Trophoblast cell (in vitro differentiated cells and primary cell): Measurements from ENCODE around the gene RNF39.

Experiments used
- DNase-seq, 2 donors: peaks; one replicate each; pipeline ENCODE4 v3.0.0-alpha.2; 2016
- H2AFZ ChIP-seq: 2 replicates; pipeline ENCODE4 v1.6.1; 2013; ENCODE audit warnings: low read length, moderate library complexity, mild to moderate bottlenecking; ENCODE audit not compliant: insufficient read depth, poor library complexity
- H2AK5ac ChIP-seq: 2 replicates; pipeline ENCODE4 v1.6.1; 2013; ENCODE audit warnings: mild to moderate bottlenecking, low read length
- H2BK120ac ChIP-seq: 2 replicates; pipeline ENCODE4 v1.6.1; 2013; ENCODE audit warnings: low read length, mild to moderate bottlenecking, moderate library complexity; ENCODE audit not compliant: insufficient read depth, poor library complexity
- H2BK12ac ChIP-seq: 2 replicates; pipeline ENCODE4 v1.6.1; 2013; ENCODE audit warnings: mild to moderate bottlenecking, low read length, moderate library complexity
- H2BK5ac ChIP-seq: 2 replicates; pipeline ENCODE4 v1.6.1; 2013; ENCODE audit warnings: low read length, low read depth, moderate library complexity, mild to moderate bottlenecking; ENCODE audit not compliant: poor library complexity
- H3K14ac ChIP-seq: 2 replicates; pipeline ENCODE4 v1.6.1; 2013; ENCODE audit warnings: mild to moderate bottlenecking, low read length
- H3K18ac ChIP-seq: 2 replicates; pipeline ENCODE4 v1.6.1; 2013; ENCODE audit warnings: mild to moderate bottlenecking, low read length
- H3K23ac ChIP-seq: 2 replicates; pipeline ENCODE4 v1.6.1; 2013; ENCODE audit warnings: low read length
- H3K27ac ChIP-seq: 2 replicates; pipeline ENCODE4 v1.5.1; 2013; ENCODE audit warnings: low read depth, mild to moderate bottlenecking, inconsistent platforms, low read length, moderate library complexity
- H3K27me3 ChIP-seq: 2 replicates; pipeline ENCODE4 v1.6.1; 2013; ENCODE audit warnings: inconsistent platforms, mild to moderate bottlenecking, low read length, moderate library complexity; ENCODE audit not compliant: insufficient read depth
- H3K36me3 ChIP-seq, 2 experiments: 1 replicate in 1 of 2; 2 replicates in 1 of 2; pipeline ENCODE4 v1.6.1; 2013; ENCODE audit warnings: low read length in 2 of 2, mild to moderate bottlenecking in 2 of 2, moderate library complexity in 1 of 2; ENCODE audit not compliant: insufficient read depth in 2 of 2, control insufficient read depth in 1 of 2
- H3K4ac ChIP-seq: 2 replicates; pipeline ENCODE4 v1.6.1; 2013; ENCODE audit warnings: low read depth, mild to moderate bottlenecking, low read length, moderate library complexity
- H3K4me1 ChIP-seq, 2 experiments: 1 replicate in 1 of 2; 2 replicates in 1 of 2; pipeline ENCODE4 v1.6.1; 2013; ENCODE audit warnings: low read length in 2 of 2, mild to moderate bottlenecking in 2 of 2, moderate library complexity in 1 of 2; ENCODE audit not compliant: insufficient read depth in 2 of 2, control insufficient read depth in 1 of 2
- H3K4me2 ChIP-seq: 2 replicates; pipeline ENCODE4 v1.6.1; 2013; ENCODE audit warnings: inconsistent platforms, mild to moderate bottlenecking, low read length, moderate library complexity
- H3K4me3 ChIP-seq: 2 replicates; pipeline ENCODE4 v1.5.1; 2013; ENCODE audit warnings: mild to moderate bottlenecking, low read depth, low read length, inconsistent platforms
- H3K79me1 ChIP-seq: one replicate; pipeline ENCODE4 v1.6.1; 2013; ENCODE audit warnings: low read length
- H3K79me2 ChIP-seq: 2 replicates; pipeline ENCODE4 v1.6.1; 2013; ENCODE audit warnings: low read length, mild to moderate bottlenecking; ENCODE audit not compliant: control insufficient read depth, insufficient read depth, poor library complexity
- H3K9ac ChIP-seq: 2 replicates; pipeline ENCODE4 v1.6.1; 2013; ENCODE audit warnings: mild to moderate bottlenecking, low read length
- H3K9me3 ChIP-seq: 2 replicates; pipeline ENCODE4 v1.6.1; 2013; ENCODE audit warnings: low read depth, mild to moderate bottlenecking, control low read depth, inconsistent platforms, low read length; ENCODE audit not compliant: insufficient read depth
- H4K12ac ChIP-seq: 2 replicates; pipeline ENCODE4 v1.6.1; 2013; ENCODE audit warnings: low read depth, mild to moderate bottlenecking, low read length, moderate library complexity
- H4K8ac ChIP-seq: 2 replicates; pipeline ENCODE4 v1.6.1; 2013; ENCODE audit warnings: low read depth, mild to moderate bottlenecking, low read length, moderate library complexity
- H4K91ac ChIP-seq: one replicate; pipeline ENCODE4 v1.6.1; 2013; ENCODE audit warnings: low read depth, mild to moderate bottlenecking, low read length, moderate library complexity
- WGBS: extraction: QIAGEN DNeasy Blood & Tissue Kit; methylation state at CpG from one replicate; pipeline ENCODE4 v1.1.7; 2013; ENCODE audit warnings: missing lambda C conversion rate; ENCODE audit not compliant: insufficient read length, insufficient coverage; ENCODE audit errors: extremely low coverage; 5-methylcytosine and 5-hydroxymethylcytosine counted together

Gene RNF39

DNA sequence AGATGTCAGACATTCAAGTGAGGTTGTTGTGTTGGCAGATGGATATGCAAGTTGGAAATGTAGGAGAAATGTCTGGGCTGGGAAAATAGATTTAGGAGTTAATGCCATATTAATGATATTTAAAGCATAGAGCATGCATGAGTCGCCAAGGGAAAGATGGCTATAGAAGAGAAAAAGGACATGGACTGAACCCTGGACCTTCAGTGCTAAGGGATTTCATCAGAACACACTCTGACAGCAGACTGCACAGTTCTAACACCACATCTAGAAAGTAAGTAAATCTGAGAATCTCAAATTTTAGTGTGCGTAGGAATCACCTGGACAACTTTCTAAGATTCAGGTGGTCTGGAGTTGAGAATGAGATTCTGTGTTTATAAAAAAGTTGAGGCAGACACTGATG is 31.8 kb downstream of the RNF39 start:
- DNase-seq = no peak
- H3K14ac ChIP-seq = no peak overlapping the region
- H2BK12ac ChIP-seq = no peak overlapping the region
- H3K9me3 ChIP-seq = no peaks in the 10 kb centered on the region
- no peaks in the 10 kb centered on the region for H3K79me1 ChIP-seq
- no peaks in the 10 kb centered on the region for H3K27me3 ChIP-seq
- no peak overlapping the region for H2AFZ ChIP-seq
- H3K9ac ChIP-seq = no peak overlapping the region
- WGBS = no CpG with 5 or more reads among the region's 2 CpGs
- no peak overlapping the region for H3K4me3 ChIP-seq
- peaks cover 0 to 3% of the 10 kb centered on the region in 2 experiments for H3K4me1 ChIP-seq
- H3K23ac ChIP-seq = no peak overlapping the region
- H2BK120ac ChIP-seq = no peak overlapping the region
- H4K8ac ChIP-seq = no peak overlapping the region
- no peak overlapping the region for H4K12ac ChIP-seq
- no peak overlapping the region for H3K4me2 ChIP-seq
- no peak overlapping the region for H3K27ac ChIP-seq
- H4K91ac ChIP-seq = no peak overlapping the region
- H2BK5ac ChIP-seq = no peak overlapping the region
- H2AK5ac ChIP-seq = no peak overlapping the region
- H3K36me3 ChIP-seq = no peaks in the 10 kb centered on the region
- no peak overlapping the region for H3K4ac ChIP-seq
- no peaks in the 10 kb centered on the region for H3K79me2 ChIP-seq
- H3K18ac ChIP-seq = no peak overlapping the region

DNA sequence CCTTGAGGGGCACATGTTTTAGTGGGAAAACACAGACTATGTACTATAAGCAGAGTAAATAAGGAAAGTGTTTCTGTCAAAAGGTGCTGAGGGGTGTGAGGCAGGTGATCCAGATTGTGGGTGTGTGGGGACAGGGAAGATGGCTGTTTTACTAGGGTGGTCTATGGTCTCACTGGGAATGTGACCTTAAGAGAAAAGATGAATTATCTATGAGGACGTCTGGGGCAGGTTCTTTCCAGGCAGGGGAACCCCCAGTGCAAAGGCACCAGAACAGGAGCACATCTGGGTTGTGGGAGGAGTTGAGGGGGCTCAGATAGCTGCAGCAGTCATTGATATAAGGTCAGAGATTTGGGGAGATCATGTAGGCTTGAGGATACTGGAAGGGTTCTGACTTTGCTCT is 32.7 kb downstream of the RNF39 start:
- Histone ChIP-seq H3K4me3 (no peak overlapping the region), H3K36me3 (no peaks in the 10 kb centered on the region), H4K91ac (no peak overlapping the region), H2BK5ac (no peak overlapping the region), H3K27me3 (no peaks in the 10 kb centered on the region), H4K12ac (no peak overlapping the region), H3K4ac (no peak overlapping the region), H3K23ac (no peak overlapping the region), H3K9ac (no peak overlapping the region), H3K27ac (no peak overlapping the region), H4K8ac (no peak overlapping the region), H3K18ac (no peak overlapping the region), H3K79me2 (no peaks in the 10 kb centered on the region), H3K9me3 (no peaks in the 10 kb centered on the region), H3K4me2 (no peak overlapping the region), H2BK12ac (no peak overlapping the region), H2AFZ (no peak overlapping the region), H3K4me1 (peaks cover 0 to 3% of the 10 kb centered on the region in 2 experiments), H3K79me1 (no peaks in the 10 kb centered on the region), H2BK120ac (no peak overlapping the region), H2AK5ac (no peak overlapping the region), H3K14ac (no peak overlapping the region)
- WGBS = no CpG with 5 or more reads among the region's 1 CpG
- DNase-seq = no peak

DNA sequence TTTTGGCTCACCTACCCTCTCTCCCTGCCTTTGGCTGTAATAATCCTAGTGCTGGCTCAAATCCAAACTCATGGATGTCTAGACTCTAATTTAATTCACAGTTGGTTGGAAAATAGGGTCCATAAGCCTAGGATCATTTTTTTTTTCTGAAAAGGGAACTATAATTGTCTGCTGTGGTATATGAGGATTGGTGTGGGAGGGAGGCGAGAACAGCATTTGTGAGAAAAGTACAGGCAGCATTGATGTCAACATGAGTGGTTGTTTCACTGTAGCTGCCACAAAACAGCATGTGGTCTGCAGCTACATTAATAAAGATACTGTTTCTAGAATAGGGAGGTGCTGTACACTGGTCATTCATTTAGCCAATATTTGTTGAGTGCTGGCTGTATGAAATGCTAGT is 33.1 kb downstream of the RNF39 start:
- no peak overlapping the region for H3K23ac ChIP-seq
- no peak for DNase-seq
- H3K14ac ChIP-seq = no peak overlapping the region
- no peak overlapping the region for H2AFZ ChIP-seq
- H4K8ac ChIP-seq = no peak overlapping the region
- no CpG with 5 or more reads among the region's 1 CpG for WGBS
- no peaks in the 10 kb centered on the region for H3K27me3 ChIP-seq
- H3K79me2 ChIP-seq = no peaks in the 10 kb centered on the region
- H4K12ac ChIP-seq = no peak overlapping the region
- H2AK5ac ChIP-seq = no peak overlapping the region
- no peaks in the 10 kb centered on the region for H3K36me3 ChIP-seq
- no peaks in the 10 kb centered on the region for H3K9me3 ChIP-seq
- no peak overlapping the region for H2BK5ac ChIP-seq
- no peak overlapping the region for H3K9ac ChIP-seq
- H3K4me1 ChIP-seq = peaks cover 0 to 3% of the 10 kb centered on the region in 2 experiments
- H3K4me2 ChIP-seq = no peak overlapping the region
- no peak overlapping the region for H3K4ac ChIP-seq
- no peak overlapping the region for H3K18ac ChIP-seq
- no peaks in the 10 kb centered on the region for H3K79me1 ChIP-seq
- no peak overlapping the region for H3K4me3 ChIP-seq
- no peak overlapping the region for H4K91ac ChIP-seq
- no peak overlapping the region for H2BK120ac ChIP-seq
- no peak overlapping the region for H2BK12ac ChIP-seq
- H3K27ac ChIP-seq = no peak overlapping the region

DNA sequence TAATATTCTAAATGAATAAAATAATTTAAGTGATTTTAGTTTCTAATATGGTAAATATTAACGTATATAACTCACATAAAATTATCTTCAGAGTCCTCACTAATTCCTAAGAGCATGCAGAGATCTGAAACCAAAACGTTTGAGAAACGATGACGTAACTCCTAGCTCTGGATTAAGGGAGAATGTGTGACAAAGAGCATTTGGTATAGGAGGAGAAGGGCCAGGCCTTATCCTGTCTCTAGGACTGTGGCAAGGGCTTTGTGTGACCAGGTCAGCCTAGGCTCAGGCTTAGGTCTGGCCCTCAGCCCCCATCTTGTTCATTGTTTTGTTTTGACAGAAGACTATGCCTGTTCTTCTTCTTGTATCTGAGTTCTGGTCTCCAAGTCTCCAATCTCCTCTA is 33.7 kb downstream of the RNF39 start:
- H4K91ac ChIP-seq = no peak overlapping the region
- H4K8ac ChIP-seq = no peak overlapping the region
- no peak overlapping the region for H3K4ac ChIP-seq
- H2AK5ac ChIP-seq = no peak overlapping the region
- H2AFZ ChIP-seq = no peak overlapping the region
- peaks cover 0 to 3% of the 10 kb centered on the region in 2 experiments for H3K4me1 ChIP-seq
- no peak overlapping the region for H3K14ac ChIP-seq
- H3K23ac ChIP-seq = no peak overlapping the region
- no peak overlapping the region for H3K4me2 ChIP-seq
- H3K9ac ChIP-seq = no peak overlapping the region
- H4K12ac ChIP-seq = no peak overlapping the region
- no peaks in the 10 kb centered on the region for H3K36me3 ChIP-seq
- H2BK12ac ChIP-seq = no peak overlapping the region
- no peak overlapping the region for H3K27ac ChIP-seq
- H3K79me1 ChIP-seq = no peaks in the 10 kb centered on the region
- no peak overlapping the region for H3K18ac ChIP-seq
- no peaks in the 10 kb centered on the region for H3K27me3 ChIP-seq
- no peak overlapping the region for H2BK5ac ChIP-seq
- H3K4me3 ChIP-seq = no peak overlapping the region
- no CpG with 5 or more reads among the region's 4 CpGs for WGBS
- H2BK120ac ChIP-seq = no peak overlapping the region
- H3K9me3 ChIP-seq = no peaks in the 10 kb centered on the region
- DNase-seq = no peak
- H3K79me2 ChIP-seq = no peaks in the 10 kb centered on the region
